OCI-LY3 (cell line): Measurements from ENCODE around the gene MORN5.

Experiments used
- CTCF ChIP-seq: fragments of 200-600, 300-600 bp; sonication (generic); IDR thresholded peaks from 2 replicates; pipeline ENCODE4 v1.5.1; 2014; ENCODE audit warnings: antibody characterized with exemption, low read length, low read depth
- EZH2phosphoT487 ChIP-seq: fragments of 200-600 bp; shearing (Covaris generic); IDR thresholded peaks from 2 replicates; pipeline ENCODE4 v1.6.1; 2018; ENCODE audit warnings: antibody characterized with exemption, mixed run types, low read depth

GRCh38 chr9:122179690-122180074 lies 20.0 kb downstream of the MORN5 start:
- TF ChIP-seq CTCF (no peak), EZH2phosphoT487 (no peak)
